ENCODE data around the gene FRYL.

- TF ChIP-seq CTCF (IDR thresholded peaks at IDR 0.05 in 4 of 5, conservative IDR thresholded peaks at IDR 0.05 in 1 of 5) (no peak), POLR2A (IDR thresholded peaks at IDR 0.05) (no peak)
Observed at GRCh38 chr4:48558819-48559218, 221.3 kb downstream of the FRYL start.
